Tibial artery (tissue), 4 donors: Measurements from ENCODE around the gene ITGB1.

ENCODE experiments used
- DNase-seq, 2 donors: peaks; one replicate each; pipeline ENCODE4 v3.0.0-alpha.2; 2019
- H3K27ac ChIP-seq, 2 donors: fragments of 200-600 bp; sonication (generic) in 1 of 2; 1 replicate in 1 of 2; 2 replicates in 1 of 2; pipeline ENCODE4 v1.5.1; 2018 to 2019; ENCODE audit warnings: mild to moderate bottlenecking in 1 of 2
- H3K27me3 ChIP-seq, 2 donors: fragments of 200-600 bp; sonication (generic) in 1 of 2; one replicate each; pipeline versions ENCODE4 v1.5.1 to v1.6.0; 2016 to 2019
- H3K36me3 ChIP-seq, 3 donors: fragments of 200-600 bp; sonication (generic) in 2 of 3; one replicate each; pipeline ENCODE4 v1.5.1; 2016 to 2019; ENCODE audit warnings: mild to moderate bottlenecking in 2 of 3
- H3K4me1 ChIP-seq, 4 donors: fragments of 200-600 bp; sonication (generic) in 2 of 4; 1 replicate in 3 of 4; 2 replicates in 1 of 4; pipeline ENCODE4 v1.5.1; 2016 to 2019
- H3K4me3 ChIP-seq, 2 donors: fragments of 200-600 bp; sonication (generic) in 1 of 2; 1 replicate in 1 of 2; 2 replicates in 1 of 2; pipeline ENCODE4 v1.5.1; 2018 to 2019; ENCODE audit warnings: mild to moderate bottlenecking in 2 of 2
- H3K9me3 ChIP-seq, 3 donors: fragments of 200-600 bp; sonication (generic) in 1 of 3; one replicate each; pipeline ENCODE4 v1.5.1; 2016 to 2019
- CTCF ChIP-seq, 2 experiments: fragments of 200-600 bp in 1 of 2; fragments of 450-650 bp in 1 of 2; IDR thresholded peaks; one replicate each; pipeline ENCODE4 v1.5.1; 2017 to 2019; ENCODE audit warnings: antibody characterized with exemption in 2 of 2, mild to moderate bottlenecking in 1 of 2, moderate library complexity in 1 of 2
- intact Hi-C: fragments of 100-400 bp; cut with DNase I; formaldehyde crosslinking; loops from one replicate; pipeline ENCODE4 v1.15.0; 2023; ENCODE audit warnings: low total_unique reads

Gene ITGB1

DNA sequence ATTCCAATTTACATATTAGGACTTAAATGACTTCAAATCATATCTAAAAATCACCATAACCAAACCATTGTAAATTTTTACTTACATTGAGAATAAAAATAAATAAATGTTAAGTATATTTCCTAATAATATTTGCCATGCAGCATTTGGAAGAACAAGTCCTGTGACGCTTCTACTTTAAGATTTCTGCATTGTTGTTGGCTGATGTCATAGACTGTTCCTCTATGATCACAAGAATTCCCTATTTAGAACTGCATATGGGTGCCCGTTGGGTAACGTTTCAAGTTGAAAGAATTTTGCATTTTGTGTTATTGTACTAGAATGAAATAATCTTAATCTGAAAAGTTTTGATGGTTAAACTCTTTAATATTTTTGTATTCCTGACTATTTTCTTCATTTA, 5.1 kb upstream of the ITGB1 start:
- peak overlapping the region; percentile 70 to 98 for H3K27ac ChIP-seq
- peaks cover 0 to 50% (median 31%) of the 10 kb centered on the region in 4 donors for H3K4me1 ChIP-seq
- intact Hi-C loops, result no loop called here
- no peaks in the 10 kb centered on the region for H3K9me3 ChIP-seq
- no peaks in the 10 kb centered on the region for H3K36me3 ChIP-seq
- no peaks in the 10 kb centered on the region for H3K27me3 ChIP-seq
- no peak for TF ChIP-seq CTCF (IDR thresholded peaks at IDR 0.05)
- no peak for DNase-seq
- no peak overlapping the region for H3K4me3 ChIP-seq

GRCh38 chr10:32962521-32962920, 4.5 kb upstream of the ITGB1 start:
- Histone ChIP-seq H3K27ac (peak overlapping the region; percentile 70 to 98), H3K36me3 (no peaks in the 10 kb centered on the region), H3K9me3 (no peaks in the 10 kb centered on the region), H3K27me3 (no peaks in the 10 kb centered on the region), H3K4me1 (peaks cover 0 to 50% (median 31%) of the 10 kb centered on the region in 4 donors), H3K4me3 (peak overlapping the region; percentile 12 to 18)
- TF ChIP-seq CTCF (IDR thresholded peaks at IDR 0.05), result no peak
- intact Hi-C loops, result no loop called here
- DNase-seq, result no peak

DNA sequence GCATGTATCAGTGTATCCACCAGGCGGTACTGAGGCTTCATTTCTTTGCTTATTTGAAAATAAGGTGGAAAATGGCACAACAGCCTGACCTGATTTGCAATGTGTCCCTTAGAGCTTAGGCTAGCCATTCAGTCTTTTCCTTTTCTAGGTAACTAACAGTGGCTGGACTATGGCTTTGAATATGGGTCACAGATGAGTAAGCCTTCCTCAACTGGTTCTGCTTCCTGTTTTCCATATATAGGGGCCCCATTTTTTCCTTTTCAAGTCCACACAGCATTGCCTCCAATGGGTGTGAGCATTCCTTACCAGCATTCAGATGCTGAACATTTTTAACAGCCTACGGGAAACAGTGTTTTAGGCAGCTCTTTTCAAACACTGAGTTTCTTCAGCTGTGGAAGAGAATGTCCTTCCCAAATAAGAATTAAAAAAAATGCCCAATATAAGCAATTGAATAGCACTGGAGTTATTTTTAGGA, 3.9 kb upstream of the ITGB1 start:
- Histone ChIP-seq H3K36me3 (no peaks in the 10 kb centered on the region), H3K27me3 (no peaks in the 10 kb centered on the region), H3K4me3 (peak overlapping the region; percentile 12 to 18), H3K27ac (peak overlapping the region; percentile 70 to 98), H3K9me3 (no peaks in the 10 kb centered on the region), H3K4me1 (peaks cover 0 to 50% (median 31%) of the 10 kb centered on the region in 4 donors)
- no peak for DNase-seq
- intact Hi-C loops, result loop anchor here (1.0 kb wide), 1 partner anchor 18 kb away; no protein-coding TSS in a partner anchor
- TF ChIP-seq CTCF (IDR thresholded peaks at IDR 0.05), result peak in 1 of 2 experiments; percentile 23

GRCh38 chr10:32961343-32961894, 3.4 kb upstream of the ITGB1 start:
- no peaks in the 10 kb centered on the region for H3K9me3 ChIP-seq
- H3K4me1 ChIP-seq, result peaks cover 0 to 50% (median 31%) of the 10 kb centered on the region in 4 donors
- H3K36me3 ChIP-seq, result no peaks in the 10 kb centered on the region
- peak overlapping the region; percentile 70 to 98 for H3K27ac ChIP-seq
- DNase-seq, result no peak
- H3K4me3 ChIP-seq, result peak overlapping the region; percentile 12 to 18
- TF ChIP-seq CTCF (IDR thresholded peaks at IDR 0.05), result no peak
- H3K27me3 ChIP-seq, result no peaks in the 10 kb centered on the region
- intact Hi-C loops, result loop anchor here (1.0 kb wide), 1 partner anchor 19 kb away; no protein-coding TSS in a partner anchor

DNA sequence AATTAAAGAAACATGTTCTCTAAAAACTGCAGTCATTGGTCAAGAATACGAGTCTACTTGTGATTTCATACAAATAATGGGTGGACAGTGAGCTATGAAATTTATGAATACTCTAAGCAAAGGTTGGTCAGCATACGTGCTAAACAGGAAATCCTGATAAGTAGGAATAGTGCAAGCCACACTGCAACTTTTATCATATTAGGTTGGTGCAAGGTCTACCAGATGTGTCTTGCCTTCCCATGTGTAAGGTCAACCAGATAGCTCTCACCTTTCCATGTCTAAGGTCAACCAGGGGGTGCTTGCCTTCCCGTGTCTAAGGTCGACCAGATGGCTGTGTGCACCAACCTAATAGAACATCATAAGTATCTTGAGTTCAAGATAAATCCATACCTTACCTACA, 2.0 kb upstream of the ITGB1 start:
- Histone ChIP-seq H3K4me3 (peak overlapping the region in 1 of 2 donors; percentile 98), H3K4me1 (peaks cover 0 to 61% (median 32%) of the 10 kb centered on the region in 4 donors)
- DNase-seq, result no peak

More for the DNA sequence above, 2.0 kb upstream of the ITGB1 start:
- intact Hi-C loops, result no loop called here
- Histone ChIP-seq H3K36me3 (no peaks in the 10 kb centered on the region), H3K9me3 (no peaks in the 10 kb centered on the region), H3K27me3 (no peaks in the 10 kb centered on the region), H3K27ac (peak overlapping the region; percentile 95 to 98)
- TF ChIP-seq CTCF (IDR thresholded peaks at IDR 0.05), result no peak
